Activated effector memory CD4-positive, alpha-beta T cell treated with Interleukin-2 at 50 U/mL for 16 hours (primary cell): ENCODE measurements around the gene TSR3.
A peak's percentile ranks its signal among the peaks of the same experiment; 100 is the strongest.

Experiments used
- DNase-seq: peaks from one replicate; pipeline ENCODE4 v3.0.0-alpha.2; 2020

Gene TSR3

GRCh38 chr16:1377406-1378010 is 25.8 kb upstream of the TSR3 start:
- DNase-seq: no peak

GRCh38 chr16:1375741-1376410 is 24.2 kb upstream of the TSR3 start:
- DNase-seq: no peak

GRCh38 chr16:1375298-1375640 is 23.6 kb upstream of the TSR3 start:
- no peak for DNase-seq

- no peak for DNase-seq
Observed at GRCh38 chr16:1374418-1375297, 23.0 kb upstream of the TSR3 start.

- no peak for DNase-seq
Observed at GRCh38 chr16:1372292-1372950, 20.7 kb upstream of the TSR3 start.

- DNase-seq: no peak
Observed at GRCh38 chr16:1371054-1371978, 19.6 kb upstream of the TSR3 start.

- no peak for DNase-seq
Observed at GRCh38 chr16:1367486-1368174, 16.0 kb upstream of the TSR3 start.

- no peak for DNase-seq
Observed at GRCh38 chr16:1366712-1367299, 15.1 kb upstream of the TSR3 start.

- DNase-seq: no peak
Observed at GRCh38 chr16:1366060-1366711, 14.5 kb upstream of the TSR3 start.

GRCh38 chr16:1364510-1364909 is 12.8 kb upstream of the TSR3 start:
- DNase-seq: no peak

GRCh38 chr16:1363501-1364041 is 11.9 kb upstream of the TSR3 start:
- DNase-seq: peak; percentile 58

GRCh38 chr16:1362807-1363206 is 11.1 kb upstream of the TSR3 start:
- no peak for DNase-seq

GRCh38 chr16:1361685-1362360 is 10.1 kb upstream of the TSR3 start:
- DNase-seq: no peak

- DNase-seq: no peak
Observed at GRCh38 chr16:1357906-1358566, 6.4 kb upstream of the TSR3 start.

GRCh38 chr16:1356061-1356900 is 4.6 kb upstream of the TSR3 start:
- DNase-seq: no peak

GRCh38 chr16:1355591-1355990 is 3.9 kb upstream of the TSR3 start:
- DNase-seq: no peak

GRCh38 chr16:1354815-1355540 is 3.3 kb upstream of the TSR3 start:
- DNase-seq: no peak

GRCh38 chr16:1351215-1351581 is 480 bp downstream of the TSR3 start:
- DNase-seq: no peak
